Glomerular visceral epithelial cell (primary cell): ENCODE data around the gene LRRC59.
"Not testable (repeated sequence)": the region's sequence is repeated elsewhere in the genome, so short reads cannot be mapped to it uniquely, and the experiment has no call there.

Experiments used
- DNase-seq: peaks from one replicate; pipeline ENCODE4 v3.0.0-alpha.2; 2016; ENCODE audit errors: extremely low spot score

The LRRC59 gene

DNA sequence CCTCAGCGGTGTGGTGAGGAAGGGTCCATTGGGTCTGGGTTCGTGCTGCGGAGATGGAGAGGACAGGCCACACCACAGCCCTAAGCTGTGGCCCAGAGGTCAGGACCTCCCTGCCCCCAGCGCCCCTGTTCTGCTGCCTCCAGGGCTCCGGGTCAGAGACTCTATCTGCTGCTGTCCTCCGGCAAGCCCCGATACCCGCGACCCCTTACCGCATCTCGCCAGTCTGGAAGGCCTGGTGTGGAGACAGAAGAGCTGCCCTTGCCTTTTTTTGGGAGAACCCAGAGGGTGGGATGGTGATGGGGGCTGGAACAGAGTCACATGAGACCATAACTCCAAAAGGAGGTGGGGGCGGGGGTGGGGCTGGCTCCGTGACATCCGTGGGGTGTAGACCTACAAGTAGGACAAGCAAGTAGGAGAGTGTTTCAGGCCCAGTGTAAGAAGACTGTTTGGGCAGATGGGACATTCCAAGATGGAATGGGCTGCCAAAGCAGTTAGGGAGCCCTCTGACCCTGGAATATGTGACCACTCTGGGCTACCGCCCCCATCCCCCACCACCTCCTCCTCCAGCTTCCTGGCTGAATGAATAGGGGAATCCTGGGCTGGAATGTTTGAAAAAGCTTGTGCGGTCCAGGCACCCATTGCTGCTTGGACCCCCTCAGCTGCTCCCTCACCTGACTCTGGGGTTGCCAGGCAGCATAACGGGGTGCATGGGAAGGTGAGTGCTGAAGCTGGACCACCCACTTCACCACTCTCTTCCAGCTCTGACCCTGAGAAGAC lies 50.0 kb downstream of the LRRC59 start:
- DNase-seq, result no peak

GRCh38 chr17:50346313-50347116 lies 50.8 kb downstream of the LRRC59 start:
- peak; percentile 35 for DNase-seq

DNA sequence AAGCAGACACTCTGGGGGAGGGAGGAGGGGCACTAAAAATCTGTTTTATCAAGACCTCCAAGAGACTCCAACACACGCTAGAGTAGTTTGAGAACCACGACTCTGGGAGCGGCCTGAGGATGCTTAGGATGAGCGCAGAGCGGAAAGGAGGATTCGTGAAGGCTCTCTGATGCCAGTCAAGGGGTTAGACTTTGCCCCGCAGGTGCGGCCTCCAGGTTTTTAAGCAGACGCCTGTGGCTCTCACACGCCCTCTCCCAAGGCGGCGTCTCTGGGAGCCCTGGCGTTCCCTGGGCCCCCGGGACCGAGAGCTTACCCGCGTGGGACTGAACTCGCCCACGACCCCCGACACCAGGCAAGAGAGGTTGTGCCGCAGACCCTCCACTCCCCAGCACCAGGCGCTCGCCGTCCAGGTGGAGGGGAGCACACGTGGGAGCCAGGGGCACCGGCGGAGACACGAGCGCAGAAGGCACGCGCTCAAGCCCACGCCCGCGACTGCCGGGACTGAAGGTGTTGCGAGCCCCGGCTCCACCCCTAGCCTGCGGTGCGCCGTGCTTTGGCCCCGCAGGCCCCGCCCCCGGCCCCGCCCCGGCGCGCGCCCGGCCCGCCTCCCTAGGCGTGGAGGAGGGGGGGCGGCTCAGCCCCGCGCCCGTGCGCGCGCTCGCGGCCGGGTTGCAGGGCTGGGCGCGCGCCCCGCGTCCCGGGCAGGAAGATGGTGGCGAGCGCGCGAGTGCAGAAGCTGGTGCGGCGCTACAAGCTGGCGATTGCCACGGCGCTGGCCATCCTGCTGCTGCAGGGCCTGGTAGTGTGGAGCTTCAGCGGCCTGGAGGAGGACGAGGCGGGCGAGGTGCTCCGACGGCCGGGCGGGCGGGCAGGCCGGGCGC lies 51.7 kb downstream of the LRRC59 start, which contains the start of gene XYLT2:
TSS of gene XYLT2 (plus strand) at position 695 of the 881 bp plus-strand sequence. CDS start at position 710, 15 bp downstream.
- peak; percentile 91 for DNase-seq

GRCh38 chr17:50344731-50345365 lies 52.5 kb downstream of the LRRC59 start:
- no peak for DNase-seq

GRCh38 chr17:50339381-50339780 lies 57.9 kb downstream of the LRRC59 start:
- no peak for DNase-seq

- DNase-seq, result no peak
These were observed 58.7 kb downstream of the LRRC59 start for GRCh38 chr17:50338645-50339044.

DNA sequence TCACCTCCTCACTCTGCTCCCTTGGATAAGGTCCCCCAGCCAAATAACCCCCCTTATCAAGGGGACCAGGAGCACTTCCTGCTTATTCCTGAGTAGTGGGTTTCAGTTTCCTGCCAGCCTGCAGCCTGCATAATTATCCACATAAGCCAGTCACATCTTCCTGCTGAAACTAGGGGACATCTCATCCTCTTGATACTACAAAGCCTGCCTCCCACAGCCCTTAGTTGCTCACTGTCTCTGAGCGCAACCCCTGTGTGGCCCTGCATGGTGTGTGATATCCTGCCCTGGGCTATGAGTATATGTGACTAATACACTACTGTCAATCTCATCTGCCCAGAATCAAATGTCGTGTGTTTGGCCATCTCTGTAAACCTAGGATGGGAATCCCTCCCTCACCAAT lies 59.4 kb downstream of the LRRC59 start:
- DNase-seq, result no peak

DNA sequence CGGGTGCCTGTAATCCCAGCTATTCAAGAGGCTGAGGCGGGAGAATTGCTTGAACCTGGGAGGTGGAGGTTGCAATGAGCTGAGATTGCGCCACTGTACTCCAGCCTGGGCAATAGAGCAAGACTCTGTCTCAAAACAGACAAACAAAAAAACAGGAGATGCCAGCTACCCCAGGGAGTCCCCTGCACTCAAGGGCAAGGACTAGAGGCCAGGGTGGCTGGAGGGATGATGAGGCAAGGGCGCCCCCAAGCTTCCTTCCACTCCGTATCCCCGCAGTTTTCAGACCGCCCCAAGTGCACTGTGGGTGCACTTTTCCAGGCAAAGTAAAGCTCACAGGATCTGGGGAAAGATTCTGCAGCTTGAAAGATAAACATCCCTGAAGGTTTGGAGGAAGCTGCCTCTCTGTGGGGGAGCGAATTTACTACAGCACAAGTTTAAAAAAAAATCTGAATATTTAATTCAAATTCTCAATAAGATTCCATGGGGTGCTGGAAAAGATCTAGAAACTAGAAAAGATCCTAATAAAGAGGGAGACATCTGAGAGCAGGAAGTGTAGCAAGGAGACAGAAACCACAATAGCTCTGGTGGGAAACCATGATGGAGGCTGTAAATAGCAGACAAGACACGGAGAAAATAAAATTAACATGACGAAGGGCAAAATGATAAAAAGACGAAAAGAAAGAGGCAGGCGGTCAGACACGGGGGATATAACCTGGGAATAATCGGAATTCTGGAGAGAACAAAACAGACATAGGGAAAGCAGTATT lies 63.8 kb downstream of the LRRC59 start:
- DNase-seq, result not testable (repeated sequence)

DNA sequence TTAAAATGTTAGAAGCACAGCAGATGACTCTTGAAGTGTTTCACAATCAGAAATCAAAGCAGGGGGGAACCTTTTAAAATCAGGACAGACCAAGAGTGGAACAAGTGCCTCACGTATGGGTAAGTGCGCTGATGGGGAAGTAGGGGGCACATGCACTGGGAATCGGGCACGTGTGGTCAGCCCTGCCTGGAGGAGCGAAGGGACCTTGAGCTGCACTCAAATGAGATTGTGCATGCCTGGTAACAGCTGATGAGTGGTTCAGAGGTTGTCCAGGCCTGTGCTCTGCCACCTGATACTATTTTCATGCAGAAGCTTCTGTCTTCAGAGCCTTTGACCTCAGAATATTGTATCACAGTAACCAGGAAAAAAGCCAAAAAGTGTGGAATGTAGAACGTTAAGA lies 65.1 kb downstream of the LRRC59 start:
- DNase-seq, result no peak
